ENCODE results near the gene NTN5.
A peak's percentile ranks its signal among the peaks of the same experiment; 100 is the strongest.

The NTN5 gene

GRCh38 chr19:48678201-48678600 is 5.4 kb upstream of the NTN5 start:
- DNase-seq (ENCODE audit: low read depth), result no peak
- no peak overlapping the region for H3K4me3 ChIP-seq (ENCODE audit: low read length)
- no peak for TF ChIP-seq CTCF (conservative IDR thresholded peaks at IDR 0.05; ENCODE audit: low read length)

- H3K4me3 ChIP-seq (ENCODE audit: low read length), result no peak overlapping the region
- DNase-seq (ENCODE audit: low read depth), result no peak
- TF ChIP-seq CTCF (conservative IDR thresholded peaks at IDR 0.05; ENCODE audit: low read length), result no peak
Observed at GRCh38 chr19:48676887-48677286, 4.1 kb upstream of the NTN5 start.

- no peak overlapping the region for H3K4me3 ChIP-seq (ENCODE audit: low read length)
- no peak for TF ChIP-seq CTCF (conservative IDR thresholded peaks at IDR 0.05; ENCODE audit: low read length)
- no peak for DNase-seq (ENCODE audit: low read depth)
Observed at GRCh38 chr19:48676487-48676886, 3.7 kb upstream of the NTN5 start.

GRCh38 chr19:48674921-48675824 is 2.4 kb upstream of the NTN5 start:
- peak; percentile 70 for DNase-seq (ENCODE audit: low read depth)
- TF ChIP-seq CTCF (conservative IDR thresholded peaks at IDR 0.05; ENCODE audit: low read length), result peak; percentile 85
- H3K4me3 ChIP-seq (ENCODE audit: low read length), result no peak overlapping the region

- no peak for DNase-seq (ENCODE audit: low read depth)
- TF ChIP-seq CTCF (conservative IDR thresholded peaks at IDR 0.05; ENCODE audit: low read length), result no peak
- no peak overlapping the region for H3K4me3 ChIP-seq (ENCODE audit: low read length)
Observed at GRCh38 chr19:48674216-48674809, 1.5 kb upstream of the NTN5 start.

GRCh38 chr19:48673436-48674100 is 751 bp upstream of the NTN5 start:
- no peak for DNase-seq (ENCODE audit: low read depth)
- H3K4me3 ChIP-seq (ENCODE audit: low read length), result no peak overlapping the region
- no peak for TF ChIP-seq CTCF (conservative IDR thresholded peaks at IDR 0.05; ENCODE audit: low read length)
